MCF 10A (cell line): ENCODE results near the gene IFFO2. TPM values are rescaled to one million over a fixed set of nuclear protein-coding genes. Genes with fewer than 3 reads are reported as not detected.

ENCODE experiments used
- BruUV-seq: library from RNA; stranded (reverse); fragments of 400-500 nt; replicated peaks from 2 replicates; lab custom pipeline; 2021; lab: Mats Ljungman, UMichigan
- CTCF ChIA-PET: fragments of 300-600 bp; sonication (Branson Sonifier 250); formaldehyde crosslinking; extraction: SDS; loops from one replicate; lab custom pipeline; 2021; ENCODE audit warnings: antibody characterized with exemption, inconsistent platforms; lab: Yijun Ruan, JAX
- POLR2A ChIA-PET: fragments of 300-600, 350-650 bp; sonication (Branson Sonifier 250); formaldehyde crosslinking; extraction: SDS; loops from one replicate; lab custom pipeline; 2020; ENCODE audit warnings: antibody characterized with exemption, inconsistent platforms; lab: Yijun Ruan, JAX
- DNase-seq: peaks from one replicate; pipeline ENCODE4 v3.0.0-alpha.2; 2018; ENCODE audit not compliant: unreplicated experiment
- H3K27ac Mint-ChIP-seq: one replicate; pipeline ENCODE4 v1.8.0; 2022; ENCODE audit warnings: mild to moderate bottlenecking, low read depth, mixed read lengths; ENCODE audit not compliant: unreplicated experiment
- H3K27me3 Mint-ChIP-seq: one replicate; pipeline ENCODE4 v1.8.0; 2022; ENCODE audit warnings: mixed read lengths; ENCODE audit not compliant: insufficient read depth, unreplicated experiment
- H3K36me3 Mint-ChIP-seq: one replicate; pipeline ENCODE4 v1.8.0; 2022; ENCODE audit warnings: mild to moderate bottlenecking, moderate library complexity, mixed read lengths; ENCODE audit not compliant: insufficient read depth, unreplicated experiment
- H3K4me1 Mint-ChIP-seq: one replicate; pipeline ENCODE4 v1.8.0; 2022; ENCODE audit warnings: mixed read lengths; ENCODE audit not compliant: insufficient read depth, unreplicated experiment
- H3K4me3 Mint-ChIP-seq: one replicate; pipeline ENCODE4 v1.8.0; 2022; ENCODE audit warnings: mild to moderate bottlenecking, moderate library complexity, mixed read lengths; ENCODE audit not compliant: unreplicated experiment
- H3K9me3 Mint-ChIP-seq: one replicate; pipeline ENCODE4 v1.8.0; 2022; ENCODE audit warnings: mixed read lengths; ENCODE audit not compliant: unreplicated experiment
- CTCF ChIP-seq: fragments of 200-600 bp; IDR thresholded peaks from one replicate; pipeline ENCODE4 v1.8.0; 2022; ENCODE audit warnings: antibody characterized with exemption, mild to moderate bottlenecking; ENCODE audit not compliant: unreplicated experiment
- intact Hi-C: fragments of 100-400 bp; cut with micrococcal nuclease; formaldehyde crosslinking; loops from 2 replicates; pipeline ENCODE4 v1.14.1; 2022
- total RNA-seq: library from RNA; stranded (reverse); gene quantifications from 2 replicates; pipeline ENCODE4 v1.2.3, GENCODE V29; 2022

Gene IFFO2
- total RNA-seq, 1 experiment from 2014 or later, result 21.0 TPM

DNA sequence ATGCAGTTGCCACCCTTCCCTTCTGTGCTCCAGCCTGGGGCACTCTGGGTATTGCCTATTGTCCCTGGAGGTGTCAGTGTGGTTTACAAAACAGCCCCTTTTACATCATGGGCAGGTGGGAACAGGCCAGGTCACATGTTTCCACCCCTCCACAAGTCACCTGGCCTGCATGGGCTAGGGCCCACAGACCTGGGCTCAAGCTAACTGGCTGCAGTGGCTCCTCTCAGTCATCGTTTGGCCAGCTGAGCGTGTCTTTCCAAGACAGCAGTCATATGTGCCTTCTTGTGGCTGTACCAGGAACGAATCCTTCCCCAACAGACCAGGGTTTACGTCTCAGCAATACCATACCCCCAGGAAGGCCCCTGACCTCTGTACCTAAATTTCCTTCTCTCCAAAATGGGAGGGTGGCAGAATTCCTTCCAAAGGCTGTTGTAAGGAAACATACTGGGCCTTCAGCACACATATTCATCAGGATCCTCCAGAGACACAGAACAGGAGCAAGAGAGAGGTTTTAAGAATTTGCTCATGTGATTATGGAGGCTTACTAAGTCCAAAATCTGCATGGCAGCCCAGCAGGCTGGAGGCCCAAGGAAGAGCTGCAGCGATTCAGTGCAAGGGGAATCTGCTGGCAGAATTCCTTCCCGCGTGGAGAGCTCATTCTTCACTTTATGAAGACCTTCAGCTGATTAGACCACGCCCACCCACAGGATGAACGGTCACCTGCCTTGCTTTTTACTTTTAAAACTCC, 86.5 kb downstream of the IFFO2 start:
- POLR2A ChIA-PET, result interaction anchor here (0.6 kb wide), 1 partner anchor 672 kb away, joined by 4 read pairs; no protein-coding TSS in a partner anchor
- DNase-seq, result no peak
- no peak for TF ChIP-seq CTCF
- CTCF ChIA-PET, result interaction anchor here (0.6 to 0.7 kb wide), 2 partner anchors 13 to 205 kb away, joined by 3 to 4 read pairs; no protein-coding TSS in a partner anchor
- Mint-ChIP-seq H3K4me3 (no peak overlapping the region), H3K4me1 (no peaks in the 10 kb centered on the region), H3K36me3 (no peaks in the 10 kb centered on the region), H3K9me3 (no peaks in the 10 kb centered on the region), H3K27me3 (peaks cover 37% of the 10 kb centered on the region), H3K27ac (no peak overlapping the region)
- intact Hi-C loops, result loop anchor here (5.0 kb wide), 1 partner anchor 188 kb away; no protein-coding TSS in a partner anchor
- BruUV-seq, result no TSS peak

DNA sequence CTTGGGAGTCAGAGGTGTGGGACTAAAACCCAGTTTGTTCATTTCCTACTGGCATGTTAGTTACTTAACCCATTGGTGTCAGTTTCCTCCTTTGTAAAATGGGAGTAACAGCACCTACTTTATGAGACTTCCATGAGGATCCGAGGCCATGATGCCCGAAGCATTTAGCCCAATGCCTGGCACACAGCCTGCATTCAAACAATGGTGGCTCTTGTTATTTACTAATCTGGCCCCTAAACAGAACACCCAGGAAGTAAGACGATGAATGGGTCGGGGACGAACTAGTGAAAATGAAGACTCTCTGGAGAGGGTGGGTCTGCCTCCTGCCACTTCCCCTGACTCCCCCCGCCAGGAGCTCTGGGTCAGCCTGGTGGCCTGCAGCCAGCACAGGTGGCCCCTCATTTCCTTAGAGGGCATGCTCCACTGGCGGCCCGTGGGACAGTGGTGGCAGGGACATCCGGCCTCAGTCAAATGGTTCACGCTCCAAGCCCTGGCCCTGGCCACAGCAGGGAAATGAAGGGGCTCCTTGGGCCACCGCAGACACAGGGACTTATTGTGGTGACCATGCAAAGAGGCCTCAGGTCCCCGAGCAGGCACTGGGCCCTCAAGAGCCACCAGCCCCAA, 87.6 kb downstream of the IFFO2 start:
- TF ChIP-seq CTCF, result no peak
- intact Hi-C loops, result no loop called here
- no TSS peak for BruUV-seq
- Mint-ChIP-seq H3K27ac (no peak overlapping the region), H3K36me3 (no peaks in the 10 kb centered on the region), H3K4me1 (no peaks in the 10 kb centered on the region), H3K27me3 (peaks cover 47% of the 10 kb centered on the region), H3K4me3 (no peak overlapping the region), H3K9me3 (no peaks in the 10 kb centered on the region)
- POLR2A ChIA-PET, result no interaction called here
- DNase-seq, result no peak
- CTCF ChIA-PET, result interaction anchor here (1.1 kb wide), 1 partner anchor 15 kb away, joined by 3 read pairs; no protein-coding TSS in a partner anchor

DNA sequence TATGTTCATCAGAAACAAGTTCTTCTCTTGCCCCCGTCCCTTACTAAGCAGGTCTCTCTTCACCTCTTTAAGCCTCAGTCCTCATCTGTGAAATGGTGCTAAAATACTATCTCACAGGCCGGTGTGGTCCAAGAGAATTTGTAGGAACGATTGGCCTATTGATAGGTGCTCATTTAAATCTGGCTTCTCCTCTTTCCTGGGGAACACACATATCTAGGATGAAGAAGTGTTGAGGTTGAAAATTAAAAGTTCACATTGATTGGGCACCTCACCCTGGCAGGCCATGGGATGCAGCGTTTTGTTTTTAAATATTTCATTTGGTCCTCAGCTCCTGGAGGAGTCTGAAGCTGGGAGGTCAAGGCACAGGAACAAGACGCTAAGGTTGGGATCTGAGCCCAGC, 88.1 kb downstream of the IFFO2 start:
- no peak for TF ChIP-seq CTCF
- CTCF ChIA-PET, result interaction anchor here (1.1 kb wide), 1 partner anchor 15 kb away, joined by 3 read pairs; no protein-coding TSS in a partner anchor
- H3K27me3 Mint-ChIP-seq, result peaks cover 53% of the 10 kb centered on the region

DNA sequence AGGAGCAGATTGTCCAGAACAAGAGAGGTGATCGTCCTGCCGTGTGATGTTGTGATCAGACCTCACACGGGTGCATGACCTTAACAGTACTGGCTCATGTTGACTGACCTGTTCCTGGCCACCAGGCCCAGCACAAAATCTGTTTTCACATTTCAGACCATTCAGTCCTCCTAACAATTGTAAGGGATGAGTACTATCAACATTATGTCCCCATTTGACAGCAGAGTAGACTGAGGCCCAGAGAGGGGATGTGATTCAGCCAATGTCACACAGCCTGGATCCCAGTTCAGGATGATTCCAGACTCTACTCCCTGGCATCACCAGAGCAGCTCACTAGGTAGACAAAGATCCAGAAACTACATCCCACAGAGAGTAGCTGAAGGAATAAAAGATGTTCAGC, 89.6 kb downstream of the IFFO2 start:
- DNase-seq, result no peak
- intact Hi-C loops, result no loop called here
- Mint-ChIP-seq H3K9me3 (no peaks in the 10 kb centered on the region), H3K4me3 (no peak overlapping the region), H3K27me3 (peaks cover 57% of the 10 kb centered on the region), H3K27ac (no peak overlapping the region), H3K36me3 (no peaks in the 10 kb centered on the region), H3K4me1 (no peaks in the 10 kb centered on the region)
- ChIA-PET POLR2A (no interaction called here), CTCF (interaction anchor here (0.8 kb wide), 1 partner anchor 269 kb away, joined by 4 read pairs; no protein-coding TSS in a partner anchor)
- TF ChIP-seq CTCF, result no peak
- no TSS peak for BruUV-seq

More for the DNA sequence above, 88.1 kb downstream of the IFFO2 start:
- H3K27ac Mint-ChIP-seq, result no peak overlapping the region
- no peaks in the 10 kb centered on the region for H3K36me3 Mint-ChIP-seq
- H3K9me3 Mint-ChIP-seq, result no peaks in the 10 kb centered on the region
- H3K4me3 Mint-ChIP-seq, result no peak overlapping the region
- BruUV-seq, result no TSS peak
- no peaks in the 10 kb centered on the region for H3K4me1 Mint-ChIP-seq
- POLR2A ChIA-PET, result no interaction called here
- intact Hi-C loops, result no loop called here
- DNase-seq, result no peak
